ENCODE results near the gene OAF.

The OAF gene

DNA sequence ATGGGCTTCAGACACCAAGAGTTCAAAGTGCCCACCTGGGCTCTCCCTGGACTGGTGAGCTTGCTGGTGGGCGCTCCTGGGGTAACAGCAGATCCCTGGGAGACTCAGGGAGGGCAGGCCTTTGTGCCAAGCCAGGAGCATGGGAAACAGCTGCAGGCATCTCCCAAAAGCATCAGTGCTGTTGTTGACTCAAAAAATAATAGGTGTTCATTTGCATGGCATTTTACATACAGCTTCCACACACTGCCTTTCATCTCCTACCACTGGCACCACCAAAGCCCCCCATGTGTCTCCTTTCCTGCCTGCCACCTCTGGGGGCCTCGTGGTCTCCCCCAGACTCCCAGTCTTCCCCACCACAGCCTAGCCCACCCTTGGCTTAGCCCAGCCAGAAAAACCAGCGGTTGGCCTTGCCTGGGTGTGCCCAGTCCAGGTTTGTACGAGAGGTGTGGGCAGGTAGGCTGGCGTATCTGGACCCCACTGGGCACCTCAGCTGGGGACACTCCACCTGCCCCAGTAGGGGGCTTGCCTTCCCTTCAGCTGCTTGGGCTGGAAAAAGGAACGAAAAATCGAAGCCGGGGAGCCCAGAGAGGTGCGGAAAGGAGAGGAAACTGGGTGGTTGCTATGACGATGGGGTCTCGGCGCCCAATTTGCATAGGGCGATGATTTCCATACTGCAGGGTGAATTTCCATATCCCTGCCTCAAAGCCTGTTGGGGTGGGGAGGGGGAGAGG lies 44.1 kb downstream of the OAF start:
- TF ChIP-seq, protein P1, sequence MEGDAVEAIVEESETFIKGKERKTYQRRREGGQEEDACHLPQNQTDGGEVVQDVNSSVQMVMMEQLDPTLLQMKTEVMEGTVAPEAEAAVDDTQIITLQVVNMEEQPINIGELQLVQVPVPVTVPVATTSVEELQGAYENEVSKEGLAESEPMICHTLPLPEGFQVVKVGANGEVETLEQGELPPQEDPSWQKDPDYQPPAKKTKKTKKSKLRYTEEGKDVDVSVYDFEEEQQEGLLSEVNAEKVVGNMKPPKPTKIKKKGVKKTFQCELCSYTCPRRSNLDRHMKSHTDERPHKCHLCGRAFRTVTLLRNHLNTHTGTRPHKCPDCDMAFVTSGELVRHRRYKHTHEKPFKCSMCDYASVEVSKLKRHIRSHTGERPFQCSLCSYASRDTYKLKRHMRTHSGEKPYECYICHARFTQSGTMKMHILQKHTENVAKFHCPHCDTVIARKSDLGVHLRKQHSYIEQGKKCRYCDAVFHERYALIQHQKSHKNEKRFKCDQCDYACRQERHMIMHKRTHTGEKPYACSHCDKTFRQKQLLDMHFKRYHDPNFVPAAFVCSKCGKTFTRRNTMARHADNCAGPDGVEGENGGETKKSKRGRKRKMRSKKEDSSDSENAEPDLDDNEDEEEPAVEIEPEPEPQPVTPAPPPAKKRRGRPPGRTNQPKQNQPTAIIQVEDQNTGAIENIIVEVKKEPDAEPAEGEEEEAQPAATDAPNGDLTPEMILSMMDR (IDR thresholded peaks at IDR 0.05; ENCODE audit: insufficient read depth, low read depth, low read length, missing control alignments), result no peak
- no peak for DNase-seq (ENCODE audit: low read depth)
- no peak overlapping the region for H3K4me3 ChIP-seq (ENCODE audit: low read length)

GRCh38 chr11:120255519-120255866 lies 44.7 kb downstream of the OAF start:
- TF ChIP-seq, protein P1 (IDR thresholded peaks at IDR 0.05; ENCODE audit: insufficient read depth, low read depth, low read length, missing control alignments), result no peak
- no peak overlapping the region for H3K4me3 ChIP-seq (ENCODE audit: low read length)
- no peak for DNase-seq (ENCODE audit: low read depth)

- TF ChIP-seq, protein P1 (IDR thresholded peaks at IDR 0.05; ENCODE audit: insufficient read depth, low read depth, low read length, missing control alignments), result no peak
- no peak overlapping the region for H3K4me3 ChIP-seq (ENCODE audit: low read length)
Observed at GRCh38 chr11:120256178-120256577, 45.3 kb downstream of the OAF start.

DNA sequence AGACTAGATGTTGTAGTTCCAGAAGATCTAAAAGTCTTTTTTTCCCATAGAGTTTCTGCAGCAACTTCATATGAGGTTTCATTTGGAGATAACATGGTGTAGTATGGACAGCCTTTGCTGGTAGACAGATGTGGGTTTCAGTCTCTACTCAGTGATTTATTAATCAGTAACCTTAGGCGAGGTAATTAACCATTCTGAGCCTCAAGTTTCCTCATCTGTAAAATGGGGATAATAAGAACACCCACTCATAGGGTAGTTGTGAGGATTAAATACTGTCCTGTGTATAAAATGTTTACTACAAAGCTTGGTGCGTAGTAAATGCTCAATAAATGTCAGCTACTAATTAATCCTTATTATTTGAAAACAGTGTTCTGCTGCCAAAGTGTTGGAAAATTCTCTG lies 45.9 kb downstream of the OAF start:
- TF ChIP-seq, protein P1 (IDR thresholded peaks at IDR 0.05; ENCODE audit: insufficient read depth, low read depth, low read length, missing control alignments), result no peak
- no peak overlapping the region for H3K4me3 ChIP-seq (ENCODE audit: low read length)
- DNase-seq (ENCODE audit: low read depth), result no peak

More at GRCh38 chr11:120256178-120256577, 45.3 kb downstream of the OAF start:
- no peak for DNase-seq (ENCODE audit: low read depth)

DNA sequence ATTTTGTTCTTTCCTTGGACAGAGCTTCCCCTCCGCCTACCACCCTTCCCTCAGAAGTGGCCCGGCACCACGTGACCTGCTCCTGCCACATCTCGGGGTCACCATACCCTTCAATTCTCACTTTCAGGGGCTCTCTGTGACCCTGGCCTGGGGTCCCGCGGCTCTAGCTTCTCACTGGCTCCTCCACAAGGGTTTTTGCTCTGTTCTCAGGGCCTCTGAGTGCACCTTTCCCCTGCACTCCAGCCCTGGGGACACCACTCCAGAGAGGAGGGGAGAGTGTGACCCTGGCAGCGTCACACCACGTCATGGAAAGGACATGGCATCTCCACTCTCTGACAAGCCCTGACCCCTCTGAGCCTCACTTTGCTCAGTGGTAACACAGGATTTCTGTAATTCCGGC lies 46.5 kb downstream of the OAF start:
- TF ChIP-seq, protein P1 (IDR thresholded peaks at IDR 0.05; ENCODE audit: insufficient read depth, low read depth, low read length, missing control alignments), result no peak
- H3K4me3 ChIP-seq (ENCODE audit: low read length), result no peak overlapping the region
- DNase-seq (ENCODE audit: low read depth), result no peak

GRCh38 chr11:120258661-120259060 lies 47.8 kb downstream of the OAF start:
- TF ChIP-seq, protein P1 (IDR thresholded peaks at IDR 0.05; ENCODE audit: insufficient read depth, low read depth, low read length, missing control alignments), result no peak
- no peak overlapping the region for H3K4me3 ChIP-seq (ENCODE audit: low read length)
- no peak for DNase-seq (ENCODE audit: low read depth)

- TF ChIP-seq, protein P1 (IDR thresholded peaks at IDR 0.05; ENCODE audit: insufficient read depth, low read depth, low read length, missing control alignments), result no peak
- no peak overlapping the region for H3K4me3 ChIP-seq (ENCODE audit: low read length)
- no peak for DNase-seq (ENCODE audit: low read depth)
Observed at GRCh38 chr11:120259241-120259640, 48.4 kb downstream of the OAF start.

Measured in epithelial cell of esophagus (primary cell).